Mucosa of descending colon (tissue), 3 donors: ENCODE data around the gene GRM7. TPM values are rescaled to one million over a fixed set of nuclear protein-coding genes. Genes with fewer than 3 reads are reported as not detected.

Source experiments
- ATAC-seq: fragments of 200-7000 bp; cut with Tn5 transposase; one replicate; pipeline ENCODE4 v1.9.1; 2020; ENCODE audit warnings: mild to moderate bottlenecking, moderate library complexity
- DNase-seq, 3 donors: peaks; one replicate each; pipeline ENCODE4 v3.0.0-alpha.2; 2020
- H3K36me3 ChIP-seq: fragments of 200-600 bp; one replicate; pipeline ENCODE4 v1.8.0; 2021; ENCODE audit warnings: low read depth, mild to moderate bottlenecking
- H3K4me1 ChIP-seq: fragments of 200-600 bp; one replicate; pipeline ENCODE4 v1.8.0; 2021; ENCODE audit warnings: low read depth, mild to moderate bottlenecking
- H3K4me3 ChIP-seq: fragments of 200-600 bp; one replicate; pipeline ENCODE4 v1.8.0; 2021; ENCODE audit warnings: mild to moderate bottlenecking
- H3K9me3 ChIP-seq: fragments of 200-600 bp; one replicate; pipeline ENCODE4 v1.8.0; 2021; ENCODE audit warnings: mild to moderate bottlenecking
- CTCF ChIP-seq: fragments of 200-600 bp; IDR thresholded peaks from one replicate; pipeline ENCODE4 v1.8.0; 2022; ENCODE audit warnings: antibody characterized with exemption, mild to moderate bottlenecking
- intact Hi-C, 2 donors: fragments of 100-400 bp; cut with DNase I in 1 of 2; cut with micrococcal nuclease in 1 of 2; formaldehyde crosslinking; loops; one replicate each; pipeline versions ENCODE4 v1.11.0 to v1.11.1; 2022; cut with DNase I, micrococcal nuclease
- total RNA-seq, 3 donors: library from RNA; stranded (reverse); fragmentation: NEBNext Ultra II Directional in 2 of 3; extraction: Animal tissue kit (Norgen Biotek cat#: 25700) in 2 of 3; gene quantifications; one replicate each; pipeline versions ENCODE4 v1.2.1 to v1.2.4, GENCODE V29; 2021 to 2023
- donor health status: DM: no; HTN: no; CAD: no; lungs with moderate emphysema.
- donor health status: DM: no; HTN: no; CAD: no.
- donor health status: DM: no; HTN: yes; CAD: no.

Gene GRM7
- total RNA-seq, 3 donors from 2014 or later, result 0.09 to 0.39 (median 0.14) TPM

DNA sequence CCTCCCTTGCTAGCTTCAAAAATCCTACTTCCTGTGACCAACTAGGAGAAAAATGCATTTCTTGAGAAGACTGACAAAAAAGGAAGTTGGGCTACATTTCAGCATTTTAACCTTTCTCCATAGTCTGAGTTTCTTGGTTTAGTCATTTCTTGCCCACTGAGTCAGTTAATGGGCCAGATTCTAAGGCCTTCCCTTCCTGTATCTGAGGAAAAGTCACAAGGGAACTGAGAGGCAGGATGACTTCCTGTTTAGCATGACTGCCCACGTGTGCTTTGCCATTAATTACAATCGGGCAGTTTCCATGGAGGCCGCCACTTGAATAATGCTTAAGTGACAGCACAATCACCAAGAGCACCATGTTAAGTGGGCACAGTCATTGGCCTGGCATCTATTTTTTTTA lies 846.3 kb downstream of the GRM7 start:
- TF ChIP-seq CTCF, result no peak

GRCh38 chr3:7709376-7710082 lies 848.6 kb downstream of the GRM7 start:
- DNase-seq (no peak), ATAC-seq (no peak)
- intact Hi-C loops, result no loop called here
- Histone ChIP-seq H3K36me3 (no peaks in the 10 kb centered on the region), H3K4me1 (no peaks in the 10 kb centered on the region), H3K4me3 (no peak overlapping the region), H3K9me3 (no peaks in the 10 kb centered on the region)
- TF ChIP-seq CTCF, result no peak

More for the DNA sequence above, 846.3 kb downstream of the GRM7 start:
- DNase-seq (no peak), ATAC-seq (no peak)
- intact Hi-C loops, result no loop called here
- Histone ChIP-seq H3K4me1 (no peaks in the 10 kb centered on the region), H3K9me3 (no peaks in the 10 kb centered on the region), H3K4me3 (no peak overlapping the region), H3K36me3 (no peaks in the 10 kb centered on the region)

- DNase-seq, result no peak
- no peak for TF ChIP-seq CTCF
- no peaks in the 10 kb centered on the region for H3K9me3 ChIP-seq
- H3K4me1 ChIP-seq, result no peaks in the 10 kb centered on the region
- no peak for ATAC-seq
- intact Hi-C loops, result no loop called here
- no peaks in the 10 kb centered on the region for H3K36me3 ChIP-seq
- no peak overlapping the region for H3K4me3 ChIP-seq
Observed at GRCh38 chr3:7710284-7710683, 849.4 kb downstream of the GRM7 start.

DNA sequence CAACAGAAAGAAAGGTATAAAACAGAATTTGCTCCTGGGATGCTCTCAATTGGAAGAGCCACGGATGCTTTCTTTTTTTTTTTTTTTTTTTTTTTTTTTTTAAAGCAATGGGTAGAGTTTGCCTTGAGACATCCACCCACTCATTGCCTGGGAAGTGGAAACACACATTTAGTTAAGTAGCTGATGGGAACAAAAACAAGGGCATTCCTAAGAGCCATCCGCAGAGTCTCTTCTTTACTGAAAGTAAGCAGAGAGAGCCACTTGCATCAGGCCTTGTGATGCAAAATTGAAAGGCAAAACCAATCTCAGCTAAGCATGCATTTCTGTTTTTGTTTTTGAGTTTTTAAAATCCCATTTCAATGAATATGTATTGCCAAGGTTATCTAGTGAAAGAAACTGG lies 852.8 kb downstream of the GRM7 start:
- TF ChIP-seq CTCF, result no peak
- Histone ChIP-seq H3K4me1 (no peaks in the 10 kb centered on the region), H3K9me3 (no peaks in the 10 kb centered on the region), H3K36me3 (no peaks in the 10 kb centered on the region), H3K4me3 (no peak overlapping the region)
- intact Hi-C loops, result no loop called here
- DNase-seq (no peak), ATAC-seq (no peak)

- Histone ChIP-seq H3K36me3 (no peaks in the 10 kb centered on the region), H3K9me3 (no peaks in the 10 kb centered on the region), H3K4me3 (no peak overlapping the region), H3K4me1 (no peaks in the 10 kb centered on the region)
- intact Hi-C loops, result no loop called here
- no peak for TF ChIP-seq CTCF
- ATAC-seq, result no peak
- DNase-seq, result no peak
Observed at GRCh38 chr3:7720649-7721297, 859.9 kb downstream of the GRM7 start.
